CD4-positive, alpha-beta T cell treated with Interferon gamma for 1 hour (primary cell): ENCODE data around the gene CRELD2.

ENCODE experiments used
- DNase-seq: peaks from one replicate; pipeline ENCODE4 v3.0.0-alpha.2; 2020

CRELD2 gene

GRCh38 chr22:49887702-49888101 lies 30.7 kb upstream of the CRELD2 start:
- no peak for DNase-seq

GRCh38 chr22:49889071-49889470 lies 29.4 kb upstream of the CRELD2 start:
- DNase-seq: no peak

DNA sequence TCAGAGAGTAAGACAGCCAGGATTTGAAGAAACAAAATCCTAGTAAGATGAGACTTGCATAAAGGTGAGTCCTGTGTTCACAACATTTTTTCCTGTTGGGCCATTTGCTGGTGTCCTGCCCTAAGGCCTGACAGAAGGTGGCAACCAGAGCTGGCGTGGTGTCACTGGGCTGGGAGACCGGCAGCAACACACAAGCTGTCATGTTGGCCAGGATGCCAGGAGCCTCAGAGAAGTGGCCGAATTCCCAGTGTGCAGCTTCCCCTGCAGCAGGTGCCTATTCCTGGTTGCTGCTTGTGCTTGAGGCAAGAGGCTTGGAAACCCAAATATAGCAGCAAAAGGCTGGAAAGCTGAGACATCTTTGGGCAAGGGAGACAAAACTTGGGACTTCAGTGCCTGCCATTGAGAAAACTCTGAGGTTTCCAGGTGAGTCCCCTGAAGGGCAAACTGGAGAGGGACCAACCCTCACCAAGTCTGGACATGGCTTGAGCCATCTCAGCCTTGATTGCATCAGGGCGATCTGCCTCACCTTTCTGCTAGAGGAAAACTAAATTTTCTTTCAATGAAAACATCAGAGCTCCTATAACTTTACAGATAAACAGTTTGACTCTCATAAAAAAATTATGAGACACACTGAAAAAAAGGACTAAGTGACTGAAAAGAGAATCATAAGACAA lies 26.1 kb upstream of the CRELD2 start:
- DNase-seq: no peak

DNA sequence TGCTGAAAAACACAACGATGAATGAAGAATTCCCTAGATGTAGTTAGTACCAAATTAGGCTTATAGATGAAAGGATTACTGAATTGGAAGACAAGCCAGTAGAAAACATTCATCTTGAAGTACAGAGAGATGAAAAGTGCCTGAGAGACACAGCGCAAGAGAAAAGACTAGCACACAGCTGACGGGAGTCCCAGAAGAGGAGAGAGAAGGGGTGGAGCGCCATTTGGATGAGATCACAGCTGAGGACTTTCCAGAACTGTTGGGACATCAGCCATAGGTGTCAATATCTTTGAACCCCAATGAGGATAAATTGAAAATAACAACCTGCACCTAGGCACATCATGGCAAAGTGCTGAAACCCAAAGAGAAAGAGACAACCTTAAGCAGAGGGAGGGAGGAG lies 25.4 kb upstream of the CRELD2 start:
- DNase-seq: no peak

DNA sequence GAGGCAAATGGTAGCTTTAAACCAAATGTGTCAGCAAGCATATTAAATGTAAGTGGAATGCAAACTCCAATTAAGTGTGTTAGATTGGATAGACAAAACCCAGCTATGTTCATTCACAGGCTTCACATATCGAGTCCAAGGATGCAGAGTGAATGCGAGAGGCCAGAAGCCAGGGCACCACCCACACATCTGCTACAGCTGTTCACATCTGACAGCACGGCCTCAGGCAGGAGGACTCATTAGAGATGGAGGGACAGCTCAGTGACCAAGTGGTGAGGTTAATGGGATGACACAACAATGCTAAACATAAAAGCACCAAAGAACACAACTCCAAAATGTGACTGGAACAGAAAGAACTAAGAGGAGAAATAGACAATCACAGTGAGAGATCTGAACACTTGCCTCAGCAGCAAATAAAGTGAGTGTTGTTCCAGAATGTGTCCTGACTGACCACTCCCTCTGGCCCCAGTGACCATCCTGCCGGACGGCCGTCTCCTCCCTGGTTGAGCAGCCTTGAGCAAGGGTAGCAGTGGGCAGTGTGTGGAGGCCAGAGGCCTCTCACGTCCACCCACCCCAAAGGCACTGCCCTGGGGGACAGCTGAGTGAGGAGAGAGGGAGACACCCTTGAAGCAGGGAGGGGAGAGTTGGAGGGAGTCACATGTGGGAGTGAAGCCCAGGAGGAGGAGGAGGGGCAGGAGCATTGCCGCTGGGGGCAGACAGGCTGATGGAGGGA lies 23.9 kb upstream of the CRELD2 start:
- DNase-seq: no peak

DNA sequence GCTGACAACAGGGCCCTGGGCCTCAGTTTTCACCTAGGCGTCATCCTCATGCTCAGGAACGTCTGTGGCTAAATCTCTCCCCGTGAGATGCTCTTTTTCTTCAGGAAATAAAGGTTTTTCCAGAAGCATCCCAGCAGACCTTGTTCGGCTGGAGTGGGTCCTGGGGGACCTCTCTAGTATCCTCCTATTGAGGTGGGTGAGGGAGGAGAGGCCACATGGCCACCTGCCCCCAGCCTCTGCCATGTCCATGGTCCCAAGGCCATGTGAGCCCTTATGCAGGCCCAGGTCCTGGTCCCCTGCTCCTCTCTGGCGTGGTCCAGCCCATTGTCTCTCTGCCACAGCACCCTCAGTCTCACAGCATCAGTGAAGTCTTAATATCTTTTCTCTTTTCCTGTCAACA lies 22.2 kb upstream of the CRELD2 start:
- DNase-seq: no peak

DNA sequence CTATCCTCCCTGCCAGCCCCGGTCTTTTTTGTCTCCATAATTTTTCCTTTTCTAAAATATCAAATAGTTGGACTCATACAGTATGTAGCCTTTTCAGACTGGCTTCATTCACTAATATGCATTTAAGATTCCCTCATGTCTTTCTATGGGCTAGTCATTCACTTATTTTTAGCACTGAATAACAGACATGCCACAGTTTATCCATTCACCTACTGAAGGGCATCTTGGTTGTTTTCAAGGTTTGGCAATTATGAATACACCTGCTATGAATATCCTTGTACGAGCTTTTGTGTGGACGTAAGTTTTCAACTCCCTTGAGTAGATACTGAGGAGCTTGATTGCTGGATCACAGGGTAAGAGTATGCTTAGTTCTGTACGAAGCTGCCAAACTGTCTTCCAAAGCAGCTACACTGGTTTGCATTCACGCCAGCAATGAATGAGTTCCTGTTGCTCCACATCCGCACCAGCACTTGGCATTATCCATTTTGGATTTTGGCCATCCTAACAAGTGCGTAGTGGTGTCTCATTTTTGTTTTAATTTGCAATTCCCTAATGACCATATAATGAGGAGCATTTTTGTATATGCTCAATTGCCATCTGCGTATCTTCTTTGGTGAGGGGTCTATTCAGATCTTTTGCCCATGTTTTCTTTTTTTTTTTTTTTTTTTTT lies 21.3 kb upstream of the CRELD2 start:
- DNase-seq: no peak

DNA sequence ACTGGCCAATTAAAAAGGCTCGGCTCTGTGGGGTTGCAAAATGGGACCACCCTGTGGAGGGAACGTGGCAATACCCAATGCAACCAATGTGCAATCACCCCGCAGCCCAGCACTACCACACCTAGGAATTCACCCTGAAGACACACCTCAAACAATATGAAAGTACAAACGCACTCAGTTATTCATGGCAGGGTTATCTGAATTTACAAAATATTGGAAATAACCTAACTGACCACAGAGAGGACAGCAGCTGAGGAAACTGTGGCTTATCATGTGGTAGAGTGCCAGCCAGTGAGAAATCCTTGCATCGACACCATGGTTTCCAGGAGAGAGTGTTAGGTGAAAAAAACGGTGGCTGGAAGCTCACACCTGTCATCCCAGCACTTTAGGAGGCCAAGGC lies 18.9 kb upstream of the CRELD2 start:
- DNase-seq: no peak

DNA sequence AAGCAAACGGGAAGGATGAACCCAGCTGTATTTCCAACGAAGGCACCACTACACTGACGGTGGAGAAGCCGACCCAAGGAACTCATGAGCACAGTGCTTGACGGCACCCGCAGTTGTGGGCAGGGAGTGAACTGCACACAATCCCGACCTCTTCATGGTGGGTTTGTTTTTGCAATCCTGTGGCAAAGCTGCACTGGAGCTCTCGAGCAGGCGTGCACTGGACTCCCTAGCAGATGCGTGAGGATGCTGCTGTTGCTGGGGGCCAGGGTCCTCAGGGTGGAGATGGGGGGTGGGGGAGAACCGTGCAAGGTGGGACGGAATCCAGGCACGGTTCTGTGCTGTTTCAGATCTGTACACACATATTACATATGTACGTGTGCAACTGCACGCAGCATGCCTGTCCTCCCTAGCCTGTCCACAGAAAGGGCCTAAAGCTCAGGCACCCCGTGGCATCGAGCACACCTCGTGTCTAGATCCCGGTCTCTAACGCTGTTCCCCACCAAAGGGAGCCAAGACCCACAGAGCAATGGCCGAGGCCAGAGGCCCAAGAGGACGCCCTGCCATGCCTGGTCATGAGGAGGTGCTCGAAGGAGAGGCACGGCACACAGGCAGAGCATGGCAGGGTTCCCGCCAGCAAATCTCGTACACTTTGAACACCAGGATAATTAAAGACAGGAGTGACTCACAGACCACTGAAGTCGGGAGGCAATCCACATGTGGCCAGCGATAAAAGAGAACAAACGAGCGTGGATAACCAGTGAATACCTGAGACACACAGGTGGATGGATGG lies 17.8 kb upstream of the CRELD2 start:
- no peak for DNase-seq

DNA sequence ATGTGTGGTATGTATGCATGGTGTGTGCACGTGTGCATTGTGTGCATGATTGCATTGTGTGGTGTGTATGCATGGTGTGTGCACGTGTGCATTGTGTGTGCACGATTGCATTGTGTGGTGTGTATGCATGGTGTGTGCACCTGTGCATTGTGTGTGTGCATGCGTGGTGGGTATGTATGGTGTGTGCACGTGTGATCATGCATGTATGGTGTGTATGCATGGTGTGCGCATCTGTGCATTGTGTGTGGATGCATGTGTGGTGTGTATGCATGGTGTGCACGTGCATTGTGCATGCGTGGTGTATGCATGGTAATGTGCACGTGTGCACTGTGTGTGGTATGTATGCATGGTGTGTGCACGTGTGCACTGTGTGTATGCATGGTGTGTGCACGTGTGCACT lies 17.0 kb upstream of the CRELD2 start:
- DNase-seq: no peak

GRCh38 chr22:49903322-49904039 lies 15.0 kb upstream of the CRELD2 start:
- no peak for DNase-seq

GRCh38 chr22:49904040-49904369 lies 14.4 kb upstream of the CRELD2 start:
- DNase-seq: no peak

GRCh38 chr22:49905465-49905864 lies 13.0 kb upstream of the CRELD2 start:
- no peak for DNase-seq

GRCh38 chr22:49906071-49906798 lies 12.2 kb upstream of the CRELD2 start:
- DNase-seq: no peak

GRCh38 chr22:49906799-49907290 lies 11.6 kb upstream of the CRELD2 start:
- no peak for DNase-seq

- no peak for DNase-seq
Measured at GRCh38 chr22:49907807-49908206, 10.6 kb upstream of the CRELD2 start.

DNA sequence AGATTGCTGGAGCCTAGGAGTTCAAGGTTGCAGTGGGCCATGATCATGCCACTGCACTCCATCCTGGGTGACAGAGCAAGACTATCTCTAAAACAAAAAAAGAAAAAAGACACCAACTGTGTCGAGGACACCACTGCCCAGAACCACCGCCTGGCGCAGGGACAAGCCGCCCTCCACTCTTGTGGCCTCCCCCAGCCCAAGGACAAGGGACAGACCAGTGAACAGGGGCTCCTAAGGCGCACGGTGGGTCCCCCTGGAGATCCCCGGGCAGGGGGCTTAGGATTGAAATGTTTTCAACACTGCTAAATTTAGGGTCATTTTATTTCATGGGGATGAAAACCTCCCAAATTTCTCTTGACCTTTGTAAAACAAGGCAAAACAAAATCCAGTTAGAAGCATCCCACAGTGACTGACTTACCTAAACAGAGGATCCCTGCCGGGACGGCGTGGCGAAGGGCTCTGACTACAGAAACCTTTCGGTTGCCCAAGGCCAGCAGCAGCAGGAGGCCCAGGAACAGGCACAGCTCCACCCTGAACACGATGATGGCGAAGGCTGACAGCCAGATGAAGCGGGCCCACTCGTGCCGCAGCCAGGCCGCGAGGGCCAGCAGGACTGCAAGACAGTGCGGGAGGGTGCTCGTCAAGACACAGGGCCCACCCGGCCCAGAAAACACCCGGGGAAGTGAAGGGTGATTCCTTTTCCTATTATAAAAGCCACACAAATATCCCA lies 8.8 kb upstream of the CRELD2 start:
- no peak for DNase-seq

DNA sequence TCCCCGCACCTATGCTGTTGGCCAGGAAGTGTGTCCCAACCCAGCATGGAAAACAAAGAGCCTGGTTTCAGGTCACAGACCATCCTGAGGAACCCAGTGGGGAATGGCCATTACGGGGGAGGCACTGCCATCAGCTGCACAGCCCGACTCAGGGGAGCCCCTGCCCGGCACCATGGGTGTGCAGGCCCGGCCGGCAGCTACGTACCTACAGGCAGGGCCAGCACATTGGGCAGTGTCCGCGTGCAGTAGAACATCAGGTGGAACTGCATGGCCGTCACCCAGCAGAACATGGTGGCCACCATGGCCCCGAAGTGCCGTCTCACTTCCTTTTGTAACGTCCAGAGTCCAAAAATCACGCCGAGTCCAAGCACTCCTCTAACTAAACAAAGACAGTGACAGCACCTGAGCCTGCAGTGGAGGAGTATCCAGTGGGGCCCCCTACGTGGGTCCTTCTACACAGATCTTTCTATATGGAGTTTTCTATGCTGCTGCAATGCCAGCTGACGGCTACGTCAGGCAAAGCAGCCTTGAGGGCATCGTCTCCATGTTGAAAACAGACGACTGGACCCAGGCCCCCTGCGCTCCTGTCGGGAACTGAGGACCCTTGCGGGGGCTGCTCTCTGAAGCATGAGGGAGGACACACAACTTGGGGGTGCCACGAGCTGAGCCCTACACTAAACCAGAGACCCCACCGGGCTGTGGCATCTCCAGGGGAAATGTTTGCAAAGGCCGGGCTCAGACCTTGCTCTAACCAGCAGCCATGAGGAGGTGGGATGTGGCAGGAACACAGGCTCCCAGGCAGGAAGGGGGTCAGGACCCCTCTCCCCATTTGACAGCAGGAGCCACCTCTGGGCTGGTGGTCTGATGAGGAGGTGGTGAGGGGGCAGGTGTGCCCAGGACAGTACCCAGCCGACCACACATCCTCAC lies 7.9 kb upstream of the CRELD2 start:
- no peak for DNase-seq

GRCh38 chr22:49911881-49912625 lies 6.4 kb upstream of the CRELD2 start:
- no peak for DNase-seq
